ENCODE measurements around the gene SNTG2.

Gene SNTG2

DNA sequence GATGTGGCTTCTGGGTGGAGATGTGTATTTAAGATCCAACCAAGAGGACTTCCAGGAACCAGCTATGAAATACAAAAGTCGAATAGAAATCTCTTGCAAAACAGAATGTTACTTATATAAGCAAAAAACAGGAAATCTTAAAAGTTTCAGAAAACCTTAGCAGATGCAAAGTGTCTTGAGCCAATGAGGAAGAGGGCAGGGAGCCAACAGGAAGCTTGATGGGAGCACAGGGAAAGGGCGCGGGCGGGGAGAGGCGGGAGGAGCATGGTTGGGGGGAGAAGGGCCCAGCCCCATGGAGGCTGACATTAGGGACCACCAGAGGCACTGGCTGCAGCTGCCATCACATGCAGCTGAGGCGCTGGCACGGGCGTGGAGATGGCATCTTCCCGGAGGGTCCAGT is 203.3 kb downstream of the SNTG2 start:
- DNase-seq, result no peak

DNA sequence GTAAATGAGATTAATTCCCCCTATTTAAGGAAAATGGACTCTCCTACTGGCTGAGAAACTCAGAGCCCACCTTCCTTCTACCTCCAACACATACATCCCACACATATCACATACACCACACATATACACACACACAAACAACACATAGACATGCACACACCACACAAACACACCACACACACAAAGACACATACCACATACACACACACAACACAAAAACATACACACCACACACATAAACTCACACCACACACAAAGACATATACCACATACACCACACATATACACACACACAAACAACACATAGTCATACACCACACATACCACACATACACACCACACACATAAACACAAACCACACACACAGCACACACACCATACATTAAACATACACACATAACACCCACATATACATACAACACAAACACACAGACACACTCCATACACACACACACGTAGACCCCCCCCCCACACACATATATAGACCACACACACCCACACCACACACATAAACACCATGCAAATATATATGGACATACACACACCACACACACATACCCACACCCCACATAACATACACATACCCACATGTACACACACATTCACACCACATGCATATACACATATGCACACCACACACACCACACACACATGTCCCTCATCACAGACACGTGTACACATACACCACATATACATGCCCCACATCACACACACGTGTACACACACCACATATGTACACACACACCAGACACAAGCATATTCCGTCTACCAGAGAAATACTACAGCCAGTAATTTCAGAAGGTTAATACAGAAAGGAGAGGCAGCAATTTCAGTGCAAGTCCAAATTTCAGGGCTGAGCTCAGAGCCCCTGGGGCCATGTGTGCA is 204.3 kb downstream of the SNTG2 start:
- DNase-seq, result no peak

GRCh38 chr2:1156059-1156458 is 205.4 kb downstream of the SNTG2 start:
- no peak for DNase-seq

GRCh38 chr2:1156531-1156930 is 205.9 kb downstream of the SNTG2 start:
- no peak for DNase-seq

GRCh38 chr2:1157107-1157506 is 206.5 kb downstream of the SNTG2 start:
- no peak for DNase-seq

DNA sequence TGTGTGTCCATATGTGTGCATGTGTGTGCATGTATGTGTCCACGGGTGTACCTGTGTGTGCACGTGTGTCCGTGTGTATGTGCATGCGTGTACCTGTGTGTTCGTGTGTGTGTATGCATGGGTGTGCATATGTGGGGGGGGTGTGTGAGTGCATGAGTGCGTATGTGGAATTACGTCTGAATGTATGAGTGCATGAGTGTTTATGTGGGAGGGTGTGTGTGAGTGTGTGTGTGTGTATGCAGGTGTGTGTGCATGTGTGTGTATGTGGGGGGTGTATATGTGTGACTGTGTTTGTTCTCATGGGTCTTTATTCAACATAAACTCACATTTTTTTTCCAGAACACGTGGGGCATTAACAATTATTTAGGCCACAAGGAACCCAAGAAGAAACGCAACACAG is 208.4 kb downstream of the SNTG2 start:
- DNase-seq, result no peak

DNA sequence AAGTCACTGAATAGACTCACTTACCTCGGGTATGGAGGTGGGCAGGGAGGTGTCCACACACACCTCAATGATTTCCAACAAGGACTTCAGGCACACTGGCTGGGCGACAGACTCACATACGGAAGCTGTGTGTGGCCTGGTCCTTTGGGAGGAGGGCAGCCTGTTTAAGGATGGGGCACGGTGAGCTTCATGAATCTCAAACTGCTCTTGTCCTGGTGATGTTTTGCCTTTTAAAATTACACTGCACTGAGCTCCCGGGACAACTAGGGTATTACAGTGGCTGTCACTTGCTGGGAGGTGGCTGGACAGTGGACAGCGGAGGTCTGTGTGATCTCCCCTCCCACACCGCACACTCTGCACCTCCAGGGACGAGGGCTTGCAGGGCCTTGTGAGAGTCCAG is 211.6 kb downstream of the SNTG2 start:
- no peak for DNase-seq

GRCh38 chr2:1162768-1163584 is 212.3 kb downstream of the SNTG2 start:
- DNase-seq, result no peak

- DNase-seq, result no peak
These were observed 216.3 kb downstream of the SNTG2 start for GRCh38 chr2:1166976-1167375.

DNA sequence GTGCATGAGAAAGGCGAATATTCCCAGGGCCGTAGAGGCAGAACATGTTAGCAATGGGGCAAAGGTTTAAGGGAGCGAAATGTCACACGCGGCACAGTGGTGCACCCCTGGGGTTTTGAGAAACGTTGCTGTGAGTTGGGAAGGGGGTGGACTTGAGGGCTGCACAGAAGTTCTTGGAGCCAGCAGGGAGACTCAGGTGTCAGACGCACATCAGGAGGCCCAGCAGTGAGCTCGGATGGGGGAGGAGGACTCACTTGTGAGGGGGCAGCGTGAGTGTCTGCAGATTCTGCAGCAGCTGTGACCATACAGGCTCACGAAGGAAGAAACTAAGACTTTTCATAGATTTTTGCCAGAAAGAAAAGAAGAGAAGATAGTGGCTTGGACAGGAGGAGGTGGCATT is 218.2 kb downstream of the SNTG2 start:
- no peak for DNase-seq

DNA sequence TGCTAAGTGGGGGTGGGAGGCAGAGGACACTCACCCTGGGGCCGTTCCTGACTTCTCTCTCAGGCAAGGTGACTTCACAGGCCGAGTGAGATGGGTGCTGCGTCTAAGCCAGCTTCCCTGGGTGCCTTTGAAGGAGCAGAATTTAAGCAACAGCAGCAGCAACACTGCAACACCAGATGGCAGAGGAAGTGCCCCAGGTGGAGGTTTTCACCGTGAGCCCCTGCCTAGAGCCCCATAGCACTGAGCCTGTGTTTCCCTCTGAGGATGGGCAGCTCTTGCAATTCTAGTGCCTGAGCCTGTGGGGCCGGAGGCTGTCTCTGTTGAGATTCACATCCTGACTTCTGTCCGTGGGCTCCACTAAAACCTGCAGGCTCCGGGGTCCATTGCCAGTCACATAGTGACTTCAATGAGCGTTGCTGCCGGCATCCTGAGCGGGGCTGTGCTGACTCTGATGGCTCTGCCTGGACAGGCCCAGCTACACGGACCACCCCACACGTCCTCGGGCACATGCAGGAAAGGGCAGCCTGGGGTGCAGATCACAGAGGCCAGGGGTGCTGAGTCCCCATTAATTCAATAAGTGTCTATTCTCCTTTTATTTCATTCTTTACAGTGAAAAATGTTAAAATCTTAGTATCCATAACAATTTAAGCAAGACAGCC is 218.8 kb downstream of the SNTG2 start:
- DNase-seq, result no peak

- DNase-seq, result no peak
These were observed 219.6 kb downstream of the SNTG2 start for GRCh38 chr2:1170241-1170640.

GRCh38 chr2:1170711-1171110 is 220.1 kb downstream of the SNTG2 start:
- DNase-seq, result no peak

- DNase-seq, result no peak
These were observed 222.9 kb downstream of the SNTG2 start for GRCh38 chr2:1173528-1173927.

DNA sequence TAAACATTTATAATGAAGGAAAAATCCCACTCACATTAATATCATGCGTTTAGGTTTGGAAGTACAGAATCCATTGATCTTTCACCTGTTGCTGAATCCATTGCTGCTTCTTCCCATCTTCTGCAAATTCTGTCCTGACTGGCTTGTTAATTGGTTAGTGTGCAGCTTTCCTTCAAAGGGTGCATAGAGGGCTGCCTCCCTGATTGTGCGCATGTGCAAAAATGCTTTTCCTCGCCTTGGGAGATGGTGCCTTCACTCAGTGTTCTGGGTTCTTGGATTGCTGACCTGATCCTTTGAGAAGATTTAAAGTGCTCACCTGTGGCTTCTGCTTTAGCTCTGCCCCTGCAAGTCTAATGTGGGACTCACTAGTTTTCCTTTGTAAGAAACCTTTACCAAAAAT is 231.2 kb downstream of the SNTG2 start:
- DNase-seq, result no peak

GRCh38 chr2:1183300-1183699 is 232.7 kb downstream of the SNTG2 start:
- no peak for DNase-seq

DNA sequence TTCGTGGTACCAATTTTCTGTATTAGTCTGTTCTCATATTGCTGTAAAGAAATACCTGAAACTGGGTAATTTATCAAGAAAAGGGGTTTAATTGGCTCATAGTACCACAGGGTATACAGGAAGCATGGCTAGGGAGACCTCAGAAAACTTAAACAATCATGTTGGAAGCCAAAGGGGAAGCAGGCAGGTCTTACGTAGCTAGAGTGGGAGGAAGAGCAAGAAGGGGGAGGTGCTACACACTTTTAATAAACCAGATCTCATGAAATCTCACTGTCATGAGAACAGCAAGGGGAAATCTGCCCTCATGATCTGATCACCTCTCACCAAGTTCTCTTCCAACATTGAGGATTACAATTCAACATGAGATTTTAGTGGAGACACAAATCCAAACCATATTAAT is 235.8 kb downstream of the SNTG2 start:
- no peak for DNase-seq

DNA sequence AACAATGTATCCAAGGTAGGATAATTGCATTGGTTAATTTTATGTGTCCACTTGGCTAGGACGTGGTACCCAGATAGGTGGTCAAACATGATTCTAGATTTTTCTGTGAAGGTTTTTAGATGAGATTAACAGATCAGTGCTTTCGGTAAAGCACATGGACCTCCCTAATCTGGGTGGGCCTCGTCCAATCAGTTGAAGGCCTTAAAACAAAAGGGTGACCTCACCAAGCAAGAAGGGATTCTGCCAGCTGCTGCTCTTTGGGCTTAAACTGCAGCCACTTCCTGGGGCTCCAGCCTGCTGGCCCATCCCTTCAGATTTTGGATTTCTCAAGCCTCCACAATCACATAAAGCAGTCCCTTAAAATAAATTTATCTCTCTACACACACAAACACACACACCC is 236.5 kb downstream of the SNTG2 start:
- DNase-seq, result no peak

GRCh38 chr2:1192121-1192520 is 241.5 kb downstream of the SNTG2 start:
- DNase-seq, result no peak

DNA sequence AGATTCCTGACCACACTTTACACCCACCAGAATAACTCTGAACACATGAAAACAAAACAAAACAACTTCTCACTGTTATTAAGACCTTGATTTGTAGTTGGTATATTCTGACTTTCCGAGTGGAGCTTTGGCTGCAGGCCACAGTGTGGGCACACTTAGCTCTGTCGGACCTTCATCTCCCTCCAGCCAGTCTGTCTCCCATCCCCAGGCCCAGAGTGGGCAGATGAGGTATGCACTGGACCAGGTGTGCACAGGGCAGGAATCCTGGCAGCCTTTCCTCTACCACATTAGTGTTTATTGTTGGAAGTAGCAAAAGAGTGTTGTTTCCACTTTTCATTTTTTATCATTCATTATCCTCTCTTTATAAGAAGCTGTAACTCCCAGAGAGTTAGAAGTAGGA is 243.2 kb downstream of the SNTG2 start:
- DNase-seq, result no peak

GRCh38 chr2:1203772-1204171 is 253.1 kb downstream of the SNTG2 start:
- no peak for DNase-seq

GRCh38 chr2:1205853-1206252 is 255.2 kb downstream of the SNTG2 start:
- DNase-seq, result no peak

- DNase-seq, result no peak
These were observed 257.4 kb downstream of the SNTG2 start for GRCh38 chr2:1207962-1208510.
